Parathyroid adenoma (tissue), 2 donors: ENCODE data around the gene RNF4.
A peak's percentile ranks its signal among the peaks of the same experiment; 100 is the strongest.

Source experiments
- H2AFZ ChIP-seq: fragments of 300-600 bp; sonication (generic); one replicate; pipeline ENCODE4 v1.7.0; 2017; ENCODE audit warnings: antibody characterized with exemption, mild to moderate bottlenecking
- H3K27ac ChIP-seq: fragments of 300-600 bp; sonication (generic); one replicate; pipeline ENCODE4 v1.7.0; 2017
- H3K27me3 ChIP-seq: fragments of 300-600 bp; sonication (generic); one replicate; pipeline ENCODE4 v1.7.0; 2017; ENCODE audit warnings: low read length; ENCODE audit not compliant: control insufficient read depth, insufficient read depth
- H3K36me3 ChIP-seq: fragments of 300-600 bp; sonication (generic); one replicate; pipeline ENCODE4 v1.7.0; 2017; ENCODE audit warnings: low read length; ENCODE audit not compliant: control insufficient read depth, insufficient read depth
- H3K4me1 ChIP-seq: fragments of 300-600 bp; sonication (generic); one replicate; pipeline ENCODE4 v1.7.0; 2017; ENCODE audit warnings: control low read depth
- H3K4me2 ChIP-seq: fragments of 300-600 bp; sonication (generic); one replicate; pipeline ENCODE4 v1.7.0; 2017; ENCODE audit warnings: low read length
- H3K4me3 ChIP-seq: fragments of 300-600 bp; sonication (generic); one replicate; pipeline ENCODE4 v1.7.0; 2017; ENCODE audit warnings: low read depth, low read length
- H3K79me2 ChIP-seq: fragments of 300-600 bp; sonication (generic); one replicate; pipeline ENCODE4 v1.7.0; 2017; ENCODE audit warnings: control low read depth
- H3K9ac ChIP-seq: fragments of 300-600 bp; sonication (generic); one replicate; pipeline ENCODE4 v1.7.0; 2017; ENCODE audit warnings: mild to moderate bottlenecking
- H3K9me3 ChIP-seq: fragments of 300-600 bp; sonication (generic); one replicate; pipeline ENCODE4 v1.7.0; 2017; ENCODE audit warnings: low read length; ENCODE audit not compliant: control insufficient read depth
- CTCF ChIP-seq: fragments of 300-600 bp; sonication (generic); IDR thresholded peaks from one replicate; pipeline ENCODE4 v1.7.0; 2017; ENCODE audit warnings: antibody characterized with exemption, mild to moderate bottlenecking
- donor health status: primary hyperparathyroidism.

Gene RNF4

GRCh38 chr4:2468456-2469191, at the start of gene RNF4:
Gene RNF4 (plus strand): TSS chr4:2469106. CDS start chr4:2490494, 21,388 bp downstream.
- H3K4me2 ChIP-seq, result peak within 1 kb of the TSS; percentile 94
- peak within 1 kb of the TSS; percentile 81 for H3K27ac ChIP-seq
- TF ChIP-seq CTCF, result no peak
- no peak within 1 kb of the TSS for H3K9ac ChIP-seq
- H3K4me3 ChIP-seq, result peak within 1 kb of the TSS; percentile 96
- H3K4me1 ChIP-seq, result peaks cover 6% of the 10 kb centered on the region
- peaks cover 32% of the 10 kb centered on the region for H3K79me2 ChIP-seq
- H3K27me3 ChIP-seq, result no peaks in the 10 kb centered on the region
- no peaks in the 10 kb centered on the region for H3K9me3 ChIP-seq
- H2AFZ ChIP-seq, result peak within 1 kb of the TSS; percentile 90
- H3K36me3 ChIP-seq, result no peaks in the 10 kb centered on the region

- Histone ChIP-seq H3K4me1 (peaks cover 5% of the 10 kb centered on the region), H3K9ac (no peak overlapping the region), H2AFZ (no peak overlapping the region), H3K9me3 (no peaks in the 10 kb centered on the region), H3K79me2 (no peaks in the 10 kb centered on the region), H3K4me3 (no peak overlapping the region), H3K27ac (no peak overlapping the region), H3K36me3 (no peaks in the 10 kb centered on the region), H3K4me2 (peak overlapping the region; percentile 77), H3K27me3 (no peaks in the 10 kb centered on the region)
- no peak for TF ChIP-seq CTCF
These were observed 49.1 kb upstream of the RNF4 start for GRCh38 chr4:2419814-2420213.

DNA sequence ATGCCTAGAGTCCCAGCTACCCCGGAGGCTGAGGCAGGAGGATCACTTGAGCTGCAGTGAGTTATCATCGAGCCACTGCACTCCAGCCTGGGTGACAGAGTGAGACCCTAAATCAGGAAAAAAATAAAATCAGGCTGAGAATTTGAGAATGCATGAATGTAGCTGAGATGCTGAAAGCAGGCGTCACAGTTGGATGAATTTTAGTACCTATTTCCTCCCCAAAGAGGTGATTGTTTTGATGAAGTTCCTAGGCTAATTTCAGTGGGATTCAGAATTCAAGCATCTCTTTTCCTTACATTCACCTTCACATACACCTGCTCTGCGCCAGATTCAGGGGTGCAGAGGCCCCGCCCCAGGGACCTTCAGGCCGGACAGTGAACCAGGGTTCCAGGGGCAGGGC, 47.0 kb upstream of the RNF4 start:
- no peak overlapping the region for H3K4me3 ChIP-seq
- H2AFZ ChIP-seq, result no peak overlapping the region
- no peak for TF ChIP-seq CTCF
- H3K27me3 ChIP-seq, result no peaks in the 10 kb centered on the region
- no peaks in the 10 kb centered on the region for H3K9me3 ChIP-seq
- no peak overlapping the region for H3K27ac ChIP-seq
- H3K4me1 ChIP-seq, result peaks cover 5% of the 10 kb centered on the region
- no peak overlapping the region for H3K4me2 ChIP-seq
- no peak overlapping the region for H3K9ac ChIP-seq
- no peaks in the 10 kb centered on the region for H3K79me2 ChIP-seq
- no peaks in the 10 kb centered on the region for H3K36me3 ChIP-seq

DNA sequence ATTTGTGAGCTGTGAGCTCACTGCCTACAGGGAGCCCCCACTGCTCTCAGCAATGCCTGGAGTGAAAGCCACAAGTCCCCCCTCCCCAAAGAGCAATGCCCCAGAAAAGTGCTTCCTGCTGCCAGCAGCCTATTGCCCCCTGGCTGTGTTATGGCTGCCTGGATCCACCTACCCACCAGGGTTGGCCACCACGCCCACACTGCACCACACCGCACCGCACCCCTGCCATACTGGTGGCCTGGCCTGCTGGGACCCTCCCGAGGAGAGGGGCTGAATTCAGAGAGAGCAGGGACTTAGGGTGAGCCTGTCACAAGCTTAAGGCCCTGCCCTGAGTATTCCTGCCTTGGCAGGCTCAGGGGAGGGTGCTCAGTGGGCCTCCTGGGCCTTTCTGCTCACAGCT, 45.8 kb upstream of the RNF4 start:
- no peaks in the 10 kb centered on the region for H3K27me3 ChIP-seq

More for the DNA sequence above, 45.8 kb upstream of the RNF4 start:
- H3K9ac ChIP-seq, result no peak overlapping the region
- TF ChIP-seq CTCF, result no peak
- no peak overlapping the region for H3K27ac ChIP-seq
- H3K79me2 ChIP-seq, result no peaks in the 10 kb centered on the region
- no peak overlapping the region for H3K4me2 ChIP-seq
- no peaks in the 10 kb centered on the region for H3K9me3 ChIP-seq
- H3K4me1 ChIP-seq, result peaks cover 5% of the 10 kb centered on the region
- H2AFZ ChIP-seq, result no peak overlapping the region
- H3K4me3 ChIP-seq, result no peak overlapping the region
- no peaks in the 10 kb centered on the region for H3K36me3 ChIP-seq
